ENCODE results near the gene CTDP1.

DNA sequence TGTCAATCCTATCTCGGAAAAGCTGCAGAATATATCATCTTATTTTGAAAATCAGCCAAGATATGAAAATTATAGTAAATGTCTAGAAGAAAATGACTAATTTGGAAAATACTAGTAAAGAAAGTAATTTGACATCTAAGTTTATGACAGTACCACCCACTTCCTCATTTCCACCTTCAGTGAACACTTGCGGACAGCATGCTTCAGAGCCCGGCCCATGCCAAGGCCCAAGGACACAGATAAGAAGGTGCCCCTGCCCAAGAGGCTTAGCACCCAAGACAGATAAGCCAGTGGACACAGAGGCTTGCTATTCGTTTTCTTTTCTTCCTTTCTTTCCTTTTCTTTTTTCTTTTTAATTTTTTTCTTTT, 113.4 kb downstream of the CTDP1 start:
- TF ChIP-seq, protein P1, sequence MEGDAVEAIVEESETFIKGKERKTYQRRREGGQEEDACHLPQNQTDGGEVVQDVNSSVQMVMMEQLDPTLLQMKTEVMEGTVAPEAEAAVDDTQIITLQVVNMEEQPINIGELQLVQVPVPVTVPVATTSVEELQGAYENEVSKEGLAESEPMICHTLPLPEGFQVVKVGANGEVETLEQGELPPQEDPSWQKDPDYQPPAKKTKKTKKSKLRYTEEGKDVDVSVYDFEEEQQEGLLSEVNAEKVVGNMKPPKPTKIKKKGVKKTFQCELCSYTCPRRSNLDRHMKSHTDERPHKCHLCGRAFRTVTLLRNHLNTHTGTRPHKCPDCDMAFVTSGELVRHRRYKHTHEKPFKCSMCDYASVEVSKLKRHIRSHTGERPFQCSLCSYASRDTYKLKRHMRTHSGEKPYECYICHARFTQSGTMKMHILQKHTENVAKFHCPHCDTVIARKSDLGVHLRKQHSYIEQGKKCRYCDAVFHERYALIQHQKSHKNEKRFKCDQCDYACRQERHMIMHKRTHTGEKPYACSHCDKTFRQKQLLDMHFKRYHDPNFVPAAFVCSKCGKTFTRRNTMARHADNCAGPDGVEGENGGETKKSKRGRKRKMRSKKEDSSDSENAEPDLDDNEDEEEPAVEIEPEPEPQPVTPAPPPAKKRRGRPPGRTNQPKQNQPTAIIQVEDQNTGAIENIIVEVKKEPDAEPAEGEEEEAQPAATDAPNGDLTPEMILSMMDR (IDR thresholded peaks at IDR 0.05), result no peak
- no peak for TF ChIP-seq EP300 (IDR thresholded peaks at IDR 0.05)
- TF ChIP-seq POLR2AphosphoS5 (IDR thresholded peaks at IDR 0.05), result no peak

All from suprapubic skin (tissue), 4 donors.